K562 (cell line): ENCODE measurements around the gene NUP210.

Experiments
- CTCF ChIP-seq, 3 experiments: IDR thresholded peaks in 2 of 3; conservative IDR thresholded peaks in 1 of 3; 2 replicates each; pipeline ENCODE4 v1.5.1; 2011 to 2012; ENCODE audit warnings: low read length in 3 of 3, mild to moderate bottlenecking in 3 of 3, control low read depth in 2 of 3, improper control_type of control experiment in 1 of 3, inconsistent platforms in 1 of 3, low read depth in 1 of 3, mixed read lengths in 1 of 3, moderate library complexity in 1 of 3; ENCODE audit not compliant: insufficient read depth in 2 of 3
- EP300 ChIP-seq: IDR thresholded peaks from 2 replicates; pipeline ENCODE4 v1.6.1; 2012; ENCODE audit warnings: low read length, improper control_type of control experiment
- GABPA ChIP-seq: fragments of 200-800 bp; sonication (Bioruptor generic); conservative IDR thresholded peaks from 2 replicates; pipeline ENCODE4 v1.6.1; 2016; ENCODE audit warnings: low read depth, missing genetic modification characterization, missing compliant biosample characterization
- MEF2A ChIP-seq: IDR thresholded peaks from 2 replicates; pipeline ENCODE4 v1.6.1; 2011; ENCODE audit warnings: low read depth, mild to moderate bottlenecking, low read length, moderate library complexity; ENCODE audit not compliant: control insufficient read depth
- POLR2AphosphoS5 ChIP-seq: IDR thresholded peaks from 2 replicates; pipeline ENCODE4 v1.6.1; 2011; ENCODE audit warnings: mild to moderate bottlenecking, low read depth, low read length, moderate library complexity; ENCODE audit not compliant: control insufficient read depth, insufficient read depth
- ZKSCAN8 ChIP-seq: fragments of 200-800 bp; sonication (Bioruptor generic); IDR thresholded peaks from 2 replicates; pipeline ENCODE4 v1.6.1; 2016; ENCODE audit warnings: missing genetic modification characterization, missing compliant biosample characterization

GRCh38 chr3:13286873-13287272 is 133.2 kb downstream of the NUP210 start:
- TF ChIP-seq POLR2AphosphoS5 (no peak), EP300 (no peak), CTCF (IDR thresholded peaks at IDR 0.05 in 2 of 3, conservative IDR thresholded peaks at IDR 0.05 in 1 of 3; ENCODE audit: insufficient read depth in 2 of 3, low read depth in 1 of 3, low read length in 3 of 3) (no peak), GABPA (tag) (no peak), ZKSCAN8 (CRISPR knock-in tag) (no peak), MEF2A (no peak)
